ENCODE data around the gene PDF.

The PDF gene

GRCh38 chr16:69309316-69309715, 21.1 kb downstream of the PDF start:
- Histone ChIP-seq H3K27ac (replicated peaks) (no peak overlapping the region), H3K4me3 (replicated peaks; ENCODE audit: insufficient read depth, low read length) (no peak overlapping the region), H3K27me3 (ENCODE audit: insufficient read depth, poor library complexity, severe bottlenecking) (no peaks in the 10 kb centered on the region)
- DNase-seq (ENCODE audit: low read depth in 1 of 2, low spot score in 1 of 2): no peak
- TF ChIP-seq GABPA (IDR thresholded peaks at IDR 0.05; ENCODE audit: low read depth) (no peak), CTCF (IDR thresholded peaks at IDR 0.05; ENCODE audit: insufficient read depth, low read length) (no peak), REST (IDR thresholded peaks at IDR 0.05; ENCODE audit: insufficient replicate concordance, low read depth) (no peak), SPI1 (IDR thresholded peaks at IDR 0.05; ENCODE audit: borderline replicate concordance, low read depth) (no peak), POLR2AphosphoS5 (IDR thresholded peaks at IDR 0.05; ENCODE audit: low read depth) (no peak)

- Histone ChIP-seq H3K4me3 (replicated peaks; ENCODE audit: insufficient read depth, low read length) (no peak overlapping the region), H3K27me3 (ENCODE audit: insufficient read depth, poor library complexity, severe bottlenecking) (no peaks in the 10 kb centered on the region), H3K27ac (replicated peaks) (no peak overlapping the region)
- DNase-seq (ENCODE audit: low read depth in 1 of 2, low spot score in 1 of 2): no peak
- TF ChIP-seq CTCF (IDR thresholded peaks at IDR 0.05; ENCODE audit: insufficient read depth, low read length): no peak
- TF ChIP-seq SPI1 (IDR thresholded peaks at IDR 0.05; ENCODE audit: borderline replicate concordance, low read depth): no peak
- TF ChIP-seq POLR2AphosphoS5 (IDR thresholded peaks at IDR 0.05; ENCODE audit: low read depth): no peak
- no peak for TF ChIP-seq REST (IDR thresholded peaks at IDR 0.05; ENCODE audit: insufficient replicate concordance, low read depth)
- no peak for TF ChIP-seq GABPA (IDR thresholded peaks at IDR 0.05; ENCODE audit: low read depth)
Measured at GRCh38 chr16:69307856-69308255, 22.5 kb downstream of the PDF start.

- Histone ChIP-seq H3K27ac (replicated peaks) (no peak overlapping the region), H3K4me3 (replicated peaks; ENCODE audit: insufficient read depth, low read length) (no peak overlapping the region), H3K27me3 (ENCODE audit: insufficient read depth, poor library complexity, severe bottlenecking) (no peaks in the 10 kb centered on the region)
- DNase-seq (ENCODE audit: low read depth in 1 of 2, low spot score in 1 of 2): no peak
- TF ChIP-seq GABPA (IDR thresholded peaks at IDR 0.05; ENCODE audit: low read depth) (no peak), POLR2AphosphoS5 (IDR thresholded peaks at IDR 0.05; ENCODE audit: low read depth) (no peak), CTCF (IDR thresholded peaks at IDR 0.05; ENCODE audit: insufficient read depth, low read length) (no peak), SPI1 (IDR thresholded peaks at IDR 0.05; ENCODE audit: borderline replicate concordance, low read depth) (no peak), REST (IDR thresholded peaks at IDR 0.05; ENCODE audit: insufficient replicate concordance, low read depth) (no peak)
Measured at GRCh38 chr16:69307091-69307490, 23.3 kb downstream of the PDF start.
